ENCODE data around the gene INPP4B. TPM values are rescaled to one million over a fixed set of nuclear protein-coding genes. Genes with fewer than 3 reads are reported as not detected.

INPP4B gene
- total RNA-seq, 1 experiment from 2014 or later = 0.07 TPM

- no peak overlapping the region for H2BK12ac ChIP-seq (ENCODE audit: insufficient read length, low read depth, low read length)
- no peak overlapping the region for H3K9ac ChIP-seq (ENCODE audit: extremely low read depth, insufficient read length, low read length)
- H3K79me2 ChIP-seq (ENCODE audit: insufficient read depth, low read length) = no peaks in the 10 kb centered on the region
- no peak overlapping the region for H3T11ph ChIP-seq (ENCODE audit: low read length)
- H2AFZ ChIP-seq (ENCODE audit: low read length) = no peak overlapping the region
- no peak overlapping the region for H3K4me2 ChIP-seq (ENCODE audit: insufficient read depth, insufficient read length, low read length)
- H3K27ac Mint-ChIP-seq = no peak overlapping the region
- no peak overlapping the region for H3K4me3 Mint-ChIP-seq
- no peak overlapping the region for H2BK20ac ChIP-seq (ENCODE audit: low read depth, low read length, poor library complexity, severe bottlenecking)
- H3K4me1 ChIP-seq (ENCODE audit: insufficient read depth, low read length) = no peaks in the 10 kb centered on the region
- H2BK120ac ChIP-seq (ENCODE audit: low read depth, low read length, poor library complexity, severe bottlenecking) = no peak overlapping the region
- no peak overlapping the region for H3K4ac ChIP-seq (ENCODE audit: low read depth, low read length)
- no peaks in the 10 kb centered on the region for H3K27me3 ChIP-seq (ENCODE audit: insufficient read depth, low read length)
- H2AK5ac ChIP-seq (ENCODE audit: insufficient read length, low read length) = no peak overlapping the region
- H3K27me3 Mint-ChIP-seq (ENCODE audit: low read depth) = no peaks in the 10 kb centered on the region; the same call in none of the 2 replicates
- no peak overlapping the region for H3K18ac ChIP-seq (ENCODE audit: insufficient read length, low read depth, low read length)
- H2BK5ac ChIP-seq (ENCODE audit: insufficient read length, low read length) = no peak overlapping the region
- no peaks in the 10 kb centered on the region for H3K23me2 ChIP-seq (ENCODE audit: insufficient read length, low read depth, low read length, poor library complexity, severe bottlenecking)
- H4K91ac ChIP-seq (ENCODE audit: insufficient read length, low read depth, low read length) = no peak overlapping the region
- H3K79me1 ChIP-seq (ENCODE audit: insufficient read depth, low read depth, low read length, poor library complexity, severe bottlenecking) = no peaks in the 10 kb centered on the region
- H3K14ac ChIP-seq (ENCODE audit: insufficient read depth, low read length) = no peak overlapping the region
- no peaks in the 10 kb centered on the region for H3K9me3 ChIP-seq (ENCODE audit: control insufficient read depth, low read depth, low read length)
- H3K56ac ChIP-seq (ENCODE audit: insufficient read length, low read depth, low read length) = no peak overlapping the region
- no peaks in the 10 kb centered on the region for H3K4me1 Mint-ChIP-seq
- H3K27ac ChIP-seq (ENCODE audit: insufficient read length, low read depth, low read length) = no peak overlapping the region
- no peak overlapping the region for H4K5ac ChIP-seq (ENCODE audit: insufficient read length, low read depth, low read length)
- no peak overlapping the region for H4K8ac ChIP-seq (replicated peaks; ENCODE audit: insufficient read length, low read depth, low read length)
- no peaks in the 10 kb centered on the region for H3K36me3 Mint-ChIP-seq (ENCODE audit: insufficient read depth in 1 of 3, low read depth in 3 of 3)
- no peak for DNase-seq
- H2BK15ac ChIP-seq (ENCODE audit: low read depth, low read length) = no peak overlapping the region
- no peaks in the 10 kb centered on the region for H3K9me3 Mint-ChIP-seq
- no peak overlapping the region for H3K23ac ChIP-seq (ENCODE audit: insufficient read length, low read depth, low read length)
- TF ChIP-seq CTCF (conservative IDR thresholded peaks at IDR 0.05) = no peak
- no peaks in the 10 kb centered on the region for H4K20me1 ChIP-seq (ENCODE audit: control insufficient read depth, insufficient read depth, insufficient read length)
Observed at GRCh38 chr4:142236268-142236667, 609.8 kb downstream of the INPP4B start.

Data from H9 (cell line).